ENCODE data around the gene CYP39A1.

DNA sequence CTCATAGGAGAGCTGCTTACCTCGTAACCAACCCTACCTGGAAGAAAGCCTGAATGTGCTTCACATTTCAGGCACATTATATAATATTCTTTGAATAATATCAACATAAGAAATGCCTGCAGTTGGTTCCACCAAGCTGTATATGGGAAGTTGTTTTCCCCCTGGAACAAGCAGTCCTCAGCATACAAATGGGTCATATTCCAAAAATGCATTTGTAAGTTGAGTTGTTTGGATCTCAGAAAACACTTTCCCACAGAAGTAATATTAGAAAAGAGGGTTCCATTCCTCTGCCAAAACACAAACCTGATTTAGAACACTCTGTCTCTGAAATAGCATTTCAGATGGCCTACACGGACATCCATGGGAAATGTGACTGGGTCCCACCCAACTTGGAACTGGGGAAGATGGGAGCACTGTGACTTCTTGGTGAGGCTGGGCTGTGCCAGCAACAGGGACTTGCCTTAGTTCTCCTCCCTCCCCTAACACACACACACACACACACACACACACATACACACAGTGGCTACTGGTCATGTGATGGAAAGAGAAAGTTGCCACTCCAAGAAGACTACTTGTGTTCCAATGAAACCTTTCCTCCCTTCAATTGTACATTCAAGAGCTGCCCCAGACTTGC lies 150.0 kb downstream of the CYP39A1 start:
- TF ChIP-seq, protein P1, sequence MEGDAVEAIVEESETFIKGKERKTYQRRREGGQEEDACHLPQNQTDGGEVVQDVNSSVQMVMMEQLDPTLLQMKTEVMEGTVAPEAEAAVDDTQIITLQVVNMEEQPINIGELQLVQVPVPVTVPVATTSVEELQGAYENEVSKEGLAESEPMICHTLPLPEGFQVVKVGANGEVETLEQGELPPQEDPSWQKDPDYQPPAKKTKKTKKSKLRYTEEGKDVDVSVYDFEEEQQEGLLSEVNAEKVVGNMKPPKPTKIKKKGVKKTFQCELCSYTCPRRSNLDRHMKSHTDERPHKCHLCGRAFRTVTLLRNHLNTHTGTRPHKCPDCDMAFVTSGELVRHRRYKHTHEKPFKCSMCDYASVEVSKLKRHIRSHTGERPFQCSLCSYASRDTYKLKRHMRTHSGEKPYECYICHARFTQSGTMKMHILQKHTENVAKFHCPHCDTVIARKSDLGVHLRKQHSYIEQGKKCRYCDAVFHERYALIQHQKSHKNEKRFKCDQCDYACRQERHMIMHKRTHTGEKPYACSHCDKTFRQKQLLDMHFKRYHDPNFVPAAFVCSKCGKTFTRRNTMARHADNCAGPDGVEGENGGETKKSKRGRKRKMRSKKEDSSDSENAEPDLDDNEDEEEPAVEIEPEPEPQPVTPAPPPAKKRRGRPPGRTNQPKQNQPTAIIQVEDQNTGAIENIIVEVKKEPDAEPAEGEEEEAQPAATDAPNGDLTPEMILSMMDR (IDR thresholded peaks at IDR 0.05): no peak
- TF ChIP-seq POLR2A (IDR thresholded peaks at IDR 0.05) (no peak), EP300 (IDR thresholded peaks at IDR 0.05) (peak in 1 of 2 donors; percentile 11)
